ENCODE measurements around the gene LRRC40.

DNA sequence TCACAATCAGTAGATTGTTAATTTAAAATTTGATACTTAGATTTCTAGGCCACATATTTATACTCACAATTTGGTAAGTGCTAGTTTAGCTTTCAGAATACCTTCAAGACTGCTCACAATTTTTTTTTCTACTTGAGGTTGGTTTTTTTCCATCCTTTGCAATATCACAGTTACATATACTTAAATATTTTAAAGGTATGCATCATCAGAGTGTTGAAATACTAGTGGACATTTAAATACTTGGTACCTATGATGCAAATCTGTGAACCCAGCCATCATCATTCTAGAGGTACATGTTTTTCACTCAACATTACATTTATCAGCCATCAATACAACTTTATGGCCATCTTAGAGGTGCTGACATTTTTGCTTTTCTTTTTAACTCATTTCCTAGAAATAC lies 6.2 kb upstream of the LRRC40 start:
- TF ChIP-seq EZH2 (IDR thresholded peaks at IDR 0.05; ENCODE audit: insufficient read depth, poor library complexity, severe bottlenecking) (no peak), EZH2phosphoT487 (IDR thresholded peaks at IDR 0.05; ENCODE audit: insufficient read depth, low read depth) (no peak)
